Measurements from ENCODE around the gene DUOX2.

DNA sequence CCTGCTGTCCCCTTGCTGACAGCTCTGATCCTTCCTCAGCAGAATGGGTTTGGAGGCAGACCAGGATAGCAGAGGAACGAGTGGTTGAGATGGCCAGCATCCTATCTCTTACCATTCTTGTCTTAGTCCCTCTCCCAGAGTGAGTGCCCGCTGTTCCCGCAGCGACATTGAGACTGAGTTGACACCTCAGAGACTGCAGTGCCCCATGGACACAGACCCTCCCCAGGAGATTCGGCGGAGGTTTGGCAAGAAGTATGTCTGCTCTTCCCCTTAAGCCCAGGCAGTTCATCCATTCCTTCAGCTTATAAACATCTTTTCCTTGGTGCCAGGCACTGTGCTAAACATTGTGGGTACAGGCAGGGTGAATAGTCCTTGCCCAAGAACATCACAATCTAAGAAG is 37.0 kb upstream of the DUOX2 start:
- TF ChIP-seq, protein P1, sequence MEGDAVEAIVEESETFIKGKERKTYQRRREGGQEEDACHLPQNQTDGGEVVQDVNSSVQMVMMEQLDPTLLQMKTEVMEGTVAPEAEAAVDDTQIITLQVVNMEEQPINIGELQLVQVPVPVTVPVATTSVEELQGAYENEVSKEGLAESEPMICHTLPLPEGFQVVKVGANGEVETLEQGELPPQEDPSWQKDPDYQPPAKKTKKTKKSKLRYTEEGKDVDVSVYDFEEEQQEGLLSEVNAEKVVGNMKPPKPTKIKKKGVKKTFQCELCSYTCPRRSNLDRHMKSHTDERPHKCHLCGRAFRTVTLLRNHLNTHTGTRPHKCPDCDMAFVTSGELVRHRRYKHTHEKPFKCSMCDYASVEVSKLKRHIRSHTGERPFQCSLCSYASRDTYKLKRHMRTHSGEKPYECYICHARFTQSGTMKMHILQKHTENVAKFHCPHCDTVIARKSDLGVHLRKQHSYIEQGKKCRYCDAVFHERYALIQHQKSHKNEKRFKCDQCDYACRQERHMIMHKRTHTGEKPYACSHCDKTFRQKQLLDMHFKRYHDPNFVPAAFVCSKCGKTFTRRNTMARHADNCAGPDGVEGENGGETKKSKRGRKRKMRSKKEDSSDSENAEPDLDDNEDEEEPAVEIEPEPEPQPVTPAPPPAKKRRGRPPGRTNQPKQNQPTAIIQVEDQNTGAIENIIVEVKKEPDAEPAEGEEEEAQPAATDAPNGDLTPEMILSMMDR (IDR thresholded peaks at IDR 0.05), result no peak
- no peak for TF ChIP-seq POLR2A (IDR thresholded peaks at IDR 0.05)
